GM13976 (cell line): ENCODE measurements around the gene STAG1.
A peak's percentile ranks its signal among the peaks of the same experiment; 100 is the strongest.

ENCODE experiments used
- DNase-seq: peaks from one replicate; pipeline ENCODE4 v3.0.0; 2012; ENCODE audit warnings: low spot score
- in situ Hi-C: fragments of 300-500 bp; cut with MboI; formaldehyde crosslinking; loops from one replicate; pipeline ENCODE4 v1.12.0; 2022; ENCODE audit warnings: low sequenced_read_pairs, mixed read lengths, inconsistent platforms; ENCODE audit not compliant: unreplicated experiment
- TF ChIP-seq, protein P1 (sequence below): IDR thresholded peaks from 2 replicates; pipeline ENCODE4 v1.5.1; 2012; ENCODE audit warnings: borderline replicate concordance, mild to moderate bottlenecking; ENCODE audit not compliant: insufficient read depth; ENCODE audit errors: extremely low read depth, missing control alignments, control extremely low read depth

The STAG1 gene

DNA sequence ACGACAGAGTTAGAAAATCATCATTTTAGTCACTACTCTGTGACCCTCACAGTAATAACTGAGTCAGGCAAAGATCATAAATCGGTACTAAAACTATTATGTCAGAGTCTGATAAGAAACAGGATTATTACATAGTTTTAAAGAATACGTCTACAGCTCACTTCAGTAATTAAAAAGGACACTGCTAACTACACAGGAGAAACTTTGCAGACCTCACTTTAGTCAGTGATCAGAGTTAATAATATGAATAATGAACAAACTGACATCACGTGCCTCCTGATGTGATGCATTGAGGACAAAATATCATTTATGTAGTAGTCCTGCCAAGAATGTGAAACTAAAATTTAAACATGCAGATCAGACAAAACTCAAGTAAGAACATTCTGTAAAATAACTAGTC, 339.9 kb downstream of the STAG1 start:
- TF ChIP-seq, protein P1, sequence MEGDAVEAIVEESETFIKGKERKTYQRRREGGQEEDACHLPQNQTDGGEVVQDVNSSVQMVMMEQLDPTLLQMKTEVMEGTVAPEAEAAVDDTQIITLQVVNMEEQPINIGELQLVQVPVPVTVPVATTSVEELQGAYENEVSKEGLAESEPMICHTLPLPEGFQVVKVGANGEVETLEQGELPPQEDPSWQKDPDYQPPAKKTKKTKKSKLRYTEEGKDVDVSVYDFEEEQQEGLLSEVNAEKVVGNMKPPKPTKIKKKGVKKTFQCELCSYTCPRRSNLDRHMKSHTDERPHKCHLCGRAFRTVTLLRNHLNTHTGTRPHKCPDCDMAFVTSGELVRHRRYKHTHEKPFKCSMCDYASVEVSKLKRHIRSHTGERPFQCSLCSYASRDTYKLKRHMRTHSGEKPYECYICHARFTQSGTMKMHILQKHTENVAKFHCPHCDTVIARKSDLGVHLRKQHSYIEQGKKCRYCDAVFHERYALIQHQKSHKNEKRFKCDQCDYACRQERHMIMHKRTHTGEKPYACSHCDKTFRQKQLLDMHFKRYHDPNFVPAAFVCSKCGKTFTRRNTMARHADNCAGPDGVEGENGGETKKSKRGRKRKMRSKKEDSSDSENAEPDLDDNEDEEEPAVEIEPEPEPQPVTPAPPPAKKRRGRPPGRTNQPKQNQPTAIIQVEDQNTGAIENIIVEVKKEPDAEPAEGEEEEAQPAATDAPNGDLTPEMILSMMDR, result no peak

DNA sequence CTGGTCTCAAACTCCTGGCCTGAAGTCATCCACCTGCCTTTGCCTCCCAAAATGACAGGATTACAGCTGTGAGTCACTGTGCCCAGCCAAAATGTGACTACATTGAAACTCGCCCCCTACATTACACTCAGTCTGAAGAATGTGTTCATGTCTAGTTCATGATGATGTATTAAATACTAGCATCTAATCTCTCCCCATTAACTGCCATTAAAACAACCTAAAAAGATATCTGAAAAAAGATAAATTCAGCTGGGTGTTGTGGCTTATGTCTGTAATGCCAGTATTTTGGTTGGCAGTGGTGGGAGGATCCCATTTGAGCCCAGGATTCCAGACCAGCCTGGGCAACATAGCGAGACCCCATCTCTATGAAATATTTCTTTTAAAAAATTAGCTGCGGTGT, 342.6 kb downstream of the STAG1 start:
- TF ChIP-seq, protein P1, result no peak
- in situ Hi-C loops, result no loop called here
- DNase-seq, result no peak

More for the DNA sequence above, 339.9 kb downstream of the STAG1 start:
- in situ Hi-C loops, result no loop called here
- no peak for DNase-seq

DNA sequence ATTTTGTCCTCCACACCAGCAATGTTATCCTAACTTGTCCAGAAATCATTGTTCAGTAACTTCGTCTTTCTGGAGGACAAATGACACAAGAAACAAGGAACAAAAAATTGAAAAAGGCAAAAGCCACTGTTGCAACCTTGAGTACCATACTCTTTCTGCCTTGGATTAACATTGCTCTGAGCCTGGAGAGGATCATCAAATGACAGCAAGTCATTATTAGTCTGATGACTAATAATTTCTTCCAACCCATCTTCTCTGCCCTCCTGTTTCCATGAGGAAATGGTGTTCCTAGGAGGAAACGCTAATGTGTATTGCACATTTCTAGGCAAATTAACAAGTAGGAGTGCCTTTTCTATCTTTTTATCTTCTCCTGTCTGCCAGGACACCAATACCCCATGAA, 348.1 kb downstream of the STAG1 start:
- TF ChIP-seq, protein P1, result no peak
- no peak for DNase-seq
- in situ Hi-C loops, result no loop called here

DNA sequence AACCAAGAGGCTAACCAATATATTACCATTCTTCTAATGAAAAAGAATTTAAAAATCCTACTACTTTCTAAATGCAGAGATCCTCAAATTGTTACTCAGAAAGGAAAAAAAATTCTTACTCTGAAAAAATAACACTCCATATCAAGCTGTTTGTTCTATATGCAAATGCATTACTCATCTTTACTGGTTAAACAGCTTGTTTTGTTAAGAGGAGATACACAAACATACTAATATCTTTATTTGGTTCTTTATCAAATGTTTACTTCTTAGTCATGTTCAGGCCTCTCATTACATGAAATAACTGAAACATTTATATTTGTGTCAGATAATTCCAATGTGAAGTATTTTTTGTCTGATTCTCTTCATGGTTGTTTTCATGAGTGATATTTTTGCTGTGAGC, 355.3 kb downstream of the STAG1 start:
- in situ Hi-C loops, result loop anchor here (10.0 to 25.0 kb wide), 3 partner anchors 322 to 615 kb away; no protein-coding TSS in a partner anchor
- TF ChIP-seq, protein P1, result no peak
- no peak for DNase-seq

DNA sequence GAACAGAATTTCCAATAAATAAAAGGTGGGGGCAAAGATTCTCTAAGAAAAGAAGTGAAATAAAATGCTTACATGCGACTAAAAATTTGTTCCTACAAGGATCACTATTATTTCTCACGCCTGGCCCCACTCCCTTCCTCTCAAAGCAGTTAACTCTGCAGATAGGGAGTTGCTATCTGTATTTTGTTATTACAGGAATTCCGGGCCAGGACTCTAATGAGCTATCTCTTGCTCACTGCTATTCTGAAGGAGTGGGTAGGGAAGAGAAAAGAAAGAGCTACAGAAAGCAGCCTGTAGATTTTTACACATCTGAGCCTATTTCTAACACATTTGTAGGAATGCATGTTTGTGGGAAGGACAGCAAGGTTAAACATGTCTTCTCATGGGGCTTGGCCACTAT, 361.6 kb downstream of the STAG1 start:
- in situ Hi-C loops, result loop anchor here (10.0 to 25.0 kb wide), 3 partner anchors 316 to 622 kb away; no protein-coding TSS in a partner anchor
- TF ChIP-seq, protein P1, result no peak
- no peak for DNase-seq

DNA sequence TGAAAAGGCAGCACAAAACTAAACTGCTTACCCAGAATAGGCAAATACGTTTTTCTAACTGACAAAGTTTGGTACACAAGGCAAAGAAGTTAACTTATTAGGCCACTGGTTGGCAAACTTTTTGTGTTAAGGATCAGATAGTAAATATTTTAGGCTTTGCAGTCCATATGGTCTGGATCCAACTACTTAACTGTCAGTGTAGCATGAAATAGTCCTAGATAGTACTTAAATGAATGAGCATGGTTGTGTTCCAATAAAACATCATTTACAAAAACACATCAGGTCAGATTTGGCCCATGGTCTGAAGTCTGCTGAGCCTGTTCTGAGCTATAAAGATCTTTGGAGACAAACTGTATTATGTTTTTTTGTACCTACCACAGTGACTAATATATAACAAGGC, 365.1 kb downstream of the STAG1 start:
- TF ChIP-seq, protein P1, result no peak
- in situ Hi-C loops, result loop anchor here (25.0 kb wide), 2 partner anchors 350 to 625 kb away; no protein-coding TSS in a partner anchor
- DNase-seq, result no peak

DNA sequence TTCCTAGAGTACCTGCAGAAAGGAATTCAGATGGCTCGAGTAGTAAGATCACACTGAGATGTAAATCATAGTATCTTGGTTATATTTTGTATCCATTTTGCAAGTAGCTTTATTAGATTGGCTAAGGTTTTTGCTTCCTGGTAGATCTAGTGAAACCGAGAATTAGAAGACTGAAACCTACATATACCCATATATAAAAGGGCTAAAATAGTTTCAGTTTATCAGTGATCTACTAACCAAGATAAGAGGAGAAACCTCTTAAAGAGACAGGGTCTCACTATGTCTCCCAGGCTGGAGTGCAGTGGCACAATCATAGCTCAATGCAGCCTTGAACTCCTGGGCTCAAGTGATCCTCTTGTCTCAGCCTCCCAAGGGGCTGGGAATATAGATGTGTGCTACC, 366.7 kb downstream of the STAG1 start:
- TF ChIP-seq, protein P1, result no peak
- in situ Hi-C loops, result loop anchor here (25.0 kb wide), 2 partner anchors 352 to 627 kb away; no protein-coding TSS in a partner anchor

More for the DNA sequence above, 366.7 kb downstream of the STAG1 start:
- peak; percentile 36 for DNase-seq
